Thymus (tissue), 11 donors: ENCODE data around the gene PLXNB2. TPM values are rescaled to one million over a fixed set of nuclear protein-coding genes. Genes with fewer than 3 reads are reported as not detected.
A peak's percentile ranks its signal among the peaks of the same experiment; 100 is the strongest.
"Not testable (repeated sequence)": the region's sequence is repeated elsewhere in the genome, so short reads cannot be mapped to it uniquely, and the experiment has no call there.

ENCODE experiments used
- DNase-seq, 9 donors: peaks; one replicate each; pipeline ENCODE4 v3.0.0-alpha.2; 2013; ENCODE audit warnings: low spot score in 9 of 9, low read depth in 6 of 9, missing footprints in 1 of 9
- H3K27ac ChIP-seq, 2 donors: one replicate each; pipeline ENCODE4 v1.5.1; 2013; ENCODE audit warnings: control low read depth in 1 of 2, low read depth in 1 of 2, low read length in 1 of 2, mild to moderate bottlenecking in 1 of 2, moderate library complexity in 1 of 2
- H3K27me3 ChIP-seq, 2 donors: one replicate each; pipeline ENCODE4 v1.5.1; 2013; ENCODE audit warnings: low read length in 1 of 2; ENCODE audit not compliant: control insufficient read depth in 2 of 2, insufficient read depth in 1 of 2
- H3K36me3 ChIP-seq, 2 donors: one replicate each; pipeline ENCODE4 v1.5.1; 2013; ENCODE audit warnings: low read length in 1 of 2, mild to moderate bottlenecking in 1 of 2, moderate library complexity in 1 of 2; ENCODE audit not compliant: control insufficient read depth in 2 of 2, insufficient read depth in 2 of 2
- H3K4me1 ChIP-seq, 2 donors: one replicate each; pipeline ENCODE4 v1.5.1; 2013; ENCODE audit warnings: low read length in 2 of 2; ENCODE audit not compliant: control insufficient read depth in 2 of 2, insufficient read depth in 2 of 2
- H3K4me3 ChIP-seq, 2 donors: one replicate each; pipeline ENCODE4 v1.5.1; 2013; ENCODE audit warnings: low read length in 2 of 2, control low read depth in 1 of 2, mild to moderate bottlenecking in 1 of 2
- H3K9me3 ChIP-seq, 2 donors: one replicate each; pipeline ENCODE4 v1.5.1; 2013; ENCODE audit warnings: low read length in 1 of 2, mild to moderate bottlenecking in 1 of 2; ENCODE audit not compliant: control insufficient read depth in 2 of 2, insufficient read depth in 1 of 2
- WGBS: extraction: QIAGEN DNeasy Blood & Tissue Kit; methylation state at CpG from one replicate; pipeline ENCODE4 v1.1.7; 2013; 5-methylcytosine and 5-hydroxymethylcytosine counted together
- polyA plus RNA-seq: library from polyadenylated mRNA; stranded (reverse); fragments of 200-250 nt; gene quantifications from one replicate; pipeline ENCODE4 v1.2.3, GENCODE V29; 2013
- total RNA-seq: library from RNA; stranded (reverse); fragments of 120-200 nt; gene quantifications from one replicate; pipeline ENCODE4 v1.2.4, GENCODE V29; 2013
- donor health status: healthy.

The PLXNB2 gene
- total and polyA plus RNA-seq, 2 donors = 13.1 to 53.2 TPM

DNA sequence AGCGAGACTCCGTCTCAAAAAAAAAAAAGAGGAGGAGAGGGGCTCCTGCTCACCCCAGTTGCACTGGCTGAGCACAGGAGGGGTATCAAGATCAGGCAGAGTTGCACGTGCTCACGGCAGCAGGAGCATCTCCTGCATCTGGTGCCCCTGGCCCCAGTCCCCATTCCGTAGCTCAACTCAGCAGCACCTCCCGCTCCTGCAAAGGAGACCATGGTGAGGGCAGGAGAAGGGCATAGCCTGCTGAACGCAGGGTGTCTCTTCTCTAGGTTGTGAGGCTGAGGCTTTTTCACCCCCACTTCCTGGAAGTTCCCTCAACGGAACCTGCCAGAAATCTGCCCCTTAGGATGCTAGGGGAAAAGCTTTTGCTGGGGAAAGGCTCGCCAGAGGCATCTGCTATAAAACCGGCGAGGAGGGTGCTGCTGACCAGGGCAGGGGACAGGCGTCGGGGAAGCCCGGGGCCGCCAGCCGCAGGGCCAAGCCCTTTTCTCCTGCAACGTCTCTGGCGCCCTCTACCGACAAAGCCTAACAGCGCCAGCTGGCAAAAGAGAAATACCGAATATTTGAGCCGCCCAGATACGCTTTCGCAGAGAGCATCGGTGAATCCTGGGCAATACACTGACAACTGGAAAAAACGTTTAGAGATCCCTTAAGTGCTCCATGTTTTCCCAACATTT is 34.7 kb upstream of the PLXNB2 start:
- 12% methylated on average over 26 of the region's 26 CpGs for WGBS
- peak overlapping the region; percentile 46 to 99 for H3K4me3 ChIP-seq
- H3K4me1 ChIP-seq = peaks cover 8 to 19% of the 10 kb centered on the region in 2 donors
- H3K9me3 ChIP-seq = peaks cover 0 to 12% of the 10 kb centered on the region in 2 donors
- peak overlapping the region; percentile 76 to 78 for H3K27ac ChIP-seq
- H3K27me3 ChIP-seq = no peaks in the 10 kb centered on the region
- peak; percentile 66 to 94 (median 84) for DNase-seq
- H3K36me3 ChIP-seq = peaks cover 0 to 7% of the 10 kb centered on the region in 2 donors

DNA sequence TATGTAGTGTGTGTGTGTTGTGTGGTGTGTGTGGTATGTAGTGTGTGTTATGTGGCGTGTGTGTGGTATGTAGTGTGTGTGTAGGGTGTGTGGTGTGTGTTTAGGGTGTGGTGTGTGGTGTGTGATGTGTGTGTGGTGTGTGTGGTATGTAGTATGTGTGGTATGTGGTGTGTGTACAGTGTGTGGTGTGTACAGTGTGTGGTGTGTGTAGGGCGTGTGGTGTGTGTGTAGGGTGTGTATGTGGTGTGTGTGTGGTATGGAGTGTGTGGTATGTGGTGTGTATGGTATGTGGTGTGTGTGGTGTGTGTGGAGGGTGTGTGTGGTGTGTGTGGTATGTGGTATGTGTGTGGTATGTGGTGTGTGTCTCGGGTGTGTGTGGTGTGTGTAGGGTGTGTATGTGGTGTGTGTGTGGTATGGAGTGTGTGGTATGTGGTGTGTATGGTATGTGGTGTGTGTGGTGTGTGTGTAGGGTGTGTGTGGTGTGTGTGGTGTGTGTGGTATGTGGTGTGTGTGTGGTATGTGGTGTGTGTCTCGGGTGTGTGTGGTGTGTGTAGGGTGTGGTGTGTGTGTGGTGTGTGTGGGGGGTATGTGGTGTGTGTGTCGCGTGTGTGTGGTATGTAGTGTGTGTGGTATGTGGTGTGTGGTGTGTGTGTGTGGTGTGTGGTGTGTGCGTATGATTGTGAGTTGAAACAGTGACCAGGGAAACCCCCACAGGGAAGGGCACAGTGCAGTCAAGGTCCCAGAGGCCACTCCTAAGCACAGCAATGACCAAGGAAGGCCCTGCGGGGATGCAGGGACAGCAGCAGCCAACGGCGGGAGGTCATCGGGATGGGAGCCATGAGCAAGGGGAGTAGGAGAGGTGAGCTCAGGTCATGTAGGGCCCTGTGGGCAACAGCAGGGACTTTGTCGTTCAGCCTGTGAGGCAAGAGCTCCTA is 32.8 kb upstream of the PLXNB2 start:
- 92% methylated on average over 12 of the region's 12 CpGs for WGBS

DNA sequence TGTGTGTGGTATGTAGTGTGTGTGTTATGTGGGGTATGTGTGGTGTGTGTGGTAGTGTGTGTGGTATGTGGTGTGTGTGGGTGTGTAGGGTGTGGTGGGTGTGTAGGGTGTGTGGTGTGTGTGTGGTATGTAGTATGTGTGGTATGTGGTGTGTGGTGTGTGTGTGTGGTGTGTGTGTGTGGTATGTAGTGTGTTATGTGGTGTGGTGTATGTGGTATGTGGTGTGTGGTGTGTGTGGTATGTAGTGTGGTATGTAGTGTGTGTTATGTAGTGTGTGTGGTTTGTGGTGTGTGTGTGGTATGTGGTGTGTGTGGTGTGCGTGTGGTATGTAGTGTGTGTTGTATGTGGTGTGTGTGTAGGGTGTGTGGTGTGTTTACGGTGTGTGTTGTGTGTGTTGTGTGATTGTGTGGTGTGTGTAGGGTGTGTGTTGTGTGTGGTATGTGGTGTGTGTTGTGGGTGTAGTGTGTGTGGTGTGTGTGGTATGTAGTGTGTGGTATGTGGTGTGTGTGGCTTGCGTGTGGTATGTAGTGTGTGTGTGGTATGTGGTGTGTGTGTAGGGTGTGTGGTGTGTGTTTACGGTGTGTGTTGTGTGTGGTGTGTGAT is 31.5 kb upstream of the PLXNB2 start:
- Histone ChIP-seq H3K4me3 (no peak overlapping the region), H3K27me3 (no peaks in the 10 kb centered on the region), H3K36me3 (no peaks in the 10 kb centered on the region), H3K4me1 (peaks cover 8 to 12% of the 10 kb centered on the region in 2 donors), H3K9me3 (peaks cover 0 to 12% of the 10 kb centered on the region in 2 donors), H3K27ac (no peak overlapping the region)
- 99% methylated on average over 4 of the region's 4 CpGs for WGBS
- no peak for DNase-seq

More for the DNA sequence above, 32.8 kb upstream of the PLXNB2 start:
- H3K9me3 ChIP-seq = peaks cover 0 to 12% of the 10 kb centered on the region in 2 donors
- H3K27ac ChIP-seq = no peak overlapping the region
- H3K4me1 ChIP-seq = peaks cover 8 to 12% of the 10 kb centered on the region in 2 donors
- no peaks in the 10 kb centered on the region for H3K27me3 ChIP-seq
- no peak for DNase-seq
- no peaks in the 10 kb centered on the region for H3K36me3 ChIP-seq
- no peak overlapping the region for H3K4me3 ChIP-seq

- 98% methylated on average over 5 of the region's 5 CpGs for WGBS
- H3K4me3 ChIP-seq = no peak overlapping the region
- H3K36me3 ChIP-seq = no peaks in the 10 kb centered on the region
- H3K27me3 ChIP-seq = no peaks in the 10 kb centered on the region
- H3K4me1 ChIP-seq = peaks cover 8 to 12% of the 10 kb centered on the region in 2 donors
- peaks cover 0 to 12% of the 10 kb centered on the region in 2 donors for H3K9me3 ChIP-seq
- no peak overlapping the region for H3K27ac ChIP-seq
- no peak for DNase-seq
Observed at GRCh38 chr22:50338042-50338573, 30.7 kb upstream of the PLXNB2 start.

DNA sequence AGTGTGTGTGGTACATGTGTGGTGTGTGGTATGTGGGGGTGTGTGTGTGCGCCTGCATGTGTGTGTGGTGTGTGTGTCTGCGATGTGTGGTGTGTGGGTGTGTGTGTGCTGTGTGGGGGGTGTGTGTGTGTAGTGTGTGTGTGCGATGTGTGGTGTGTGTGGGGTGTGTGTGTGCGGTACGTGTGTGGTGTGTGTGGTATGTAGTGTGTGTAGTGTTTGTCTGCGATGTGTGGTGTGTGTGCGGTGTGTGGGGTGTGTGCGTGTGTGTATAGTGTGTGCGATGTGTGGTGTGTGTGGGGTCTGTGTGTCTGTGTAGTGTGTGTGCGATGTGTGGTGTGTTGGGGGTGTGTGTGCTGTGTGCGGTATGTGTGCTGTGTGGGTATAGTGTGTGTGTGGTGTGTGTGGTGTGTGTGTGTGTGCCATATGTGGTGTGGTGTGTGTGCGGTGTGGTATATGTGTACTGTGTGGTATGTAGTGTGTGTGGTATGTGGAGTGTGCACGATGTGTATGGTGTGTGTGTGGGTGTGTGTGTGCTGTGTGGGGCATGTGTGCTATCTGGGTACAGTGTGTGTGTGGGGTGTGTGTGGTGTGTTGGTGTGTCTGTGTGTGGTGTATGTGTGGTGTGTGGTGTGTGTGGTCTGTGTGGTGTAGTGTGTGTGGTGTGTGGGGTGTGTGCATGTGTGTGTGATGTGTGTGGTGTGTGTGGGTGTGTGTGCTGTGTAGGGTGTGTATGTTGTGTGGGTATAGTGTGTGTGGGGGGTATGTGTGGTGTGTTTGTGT is 30.0 kb upstream of the PLXNB2 start:
- 98% methylated on average over 13 of the region's 13 CpGs for WGBS

GRCh38 chr22:50334433-50334832 is 27.0 kb upstream of the PLXNB2 start:
- not testable (repeated sequence) for H3K27ac ChIP-seq, H3K4me1 ChIP-seq, H3K27me3 ChIP-seq, H3K36me3 ChIP-seq, DNase-seq, H3K4me3 ChIP-seq
- WGBS = 96% methylated on average over 5 of the region's 5 CpGs
- H3K9me3 ChIP-seq = peaks cover 0 to 12% of the 10 kb centered on the region in 2 donors

More for the DNA sequence above, 30.0 kb upstream of the PLXNB2 start:
- no peak overlapping the region for H3K27ac ChIP-seq
- no peaks in the 10 kb centered on the region for H3K27me3 ChIP-seq
- H3K9me3 ChIP-seq = peaks cover 0 to 12% of the 10 kb centered on the region in 2 donors
- no peaks in the 10 kb centered on the region for H3K36me3 ChIP-seq
- peaks cover 1 to 7% of the 10 kb centered on the region in 2 donors for H3K4me1 ChIP-seq
- no peak overlapping the region for H3K4me3 ChIP-seq
- no peak for DNase-seq

DNA sequence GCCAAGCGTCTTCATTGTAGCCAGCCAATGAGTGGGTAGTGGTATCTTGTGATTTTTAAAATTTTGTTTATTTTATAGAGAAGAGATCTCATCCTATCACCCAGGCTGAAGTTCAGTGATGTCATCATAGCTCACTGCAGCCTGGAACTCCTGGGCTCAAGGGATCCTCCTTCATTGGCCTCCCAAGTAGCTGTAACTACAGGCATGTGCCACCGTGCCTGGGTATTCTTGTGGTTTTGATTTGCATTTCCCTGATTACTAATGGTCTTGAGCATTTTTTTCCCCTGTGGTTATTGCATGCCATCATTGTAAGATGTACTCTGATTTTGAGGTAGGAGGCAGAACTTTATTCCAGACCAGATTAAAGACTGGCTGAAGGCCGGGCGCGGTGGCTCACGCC is 21.8 kb upstream of the PLXNB2 start:
- WGBS = 90% methylated on average over 6 of the region's 6 CpGs

DNA sequence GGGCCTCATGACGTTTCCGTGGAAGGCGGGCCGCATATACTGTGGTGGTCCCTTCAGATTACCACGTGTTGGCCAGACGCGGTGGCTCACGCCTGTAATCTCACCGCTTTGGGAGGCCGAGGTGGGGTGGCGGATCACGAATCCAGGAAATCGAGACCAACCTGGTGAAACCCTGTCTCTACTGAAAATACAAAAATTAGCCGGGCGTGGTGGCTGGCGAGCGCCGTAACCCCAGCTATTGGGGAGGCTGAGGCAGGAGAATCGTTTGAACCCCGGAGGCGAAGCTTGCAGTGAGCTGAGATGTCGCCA is 20.2 kb upstream of the PLXNB2 start:
- WGBS = 76% methylated on average over 22 of the region's 22 CpGs

More for the DNA sequence above, 21.8 kb upstream of the PLXNB2 start:
- H3K4me3 ChIP-seq = no peak overlapping the region
- H3K27ac ChIP-seq = no peak overlapping the region
- H3K9me3 ChIP-seq = peaks cover 0 to 5% of the 10 kb centered on the region in 2 donors
- H3K36me3 ChIP-seq = no peaks in the 10 kb centered on the region
- H3K27me3 ChIP-seq = peaks cover 15 to 37% of the 10 kb centered on the region in 2 donors
- peaks cover 2 to 4% of the 10 kb centered on the region in 2 donors for H3K4me1 ChIP-seq
- no peak for DNase-seq

More for the DNA sequence above, 20.2 kb upstream of the PLXNB2 start:
- H3K36me3 ChIP-seq = no peaks in the 10 kb centered on the region
- no peak overlapping the region for H3K27ac ChIP-seq
- peaks cover 2 to 4% of the 10 kb centered on the region in 2 donors for H3K4me1 ChIP-seq
- DNase-seq = no peak
- peak overlapping the region; percentile 42 to 77 for H3K4me3 ChIP-seq
- H3K27me3 ChIP-seq = peaks cover 15 to 42% of the 10 kb centered on the region in 2 donors
- H3K9me3 ChIP-seq = peaks cover 0 to 5% of the 10 kb centered on the region in 2 donors
